ENCODE data around the gene SART1. TPM values are rescaled to one million over a fixed set of nuclear protein-coding genes. Genes with fewer than 3 reads are reported as not detected.

Gene SART1
- total and polyA plus RNA-seq, 4 donors, result 13.6 to 24.3 (median 15.1) TPM

GRCh38 chr11:66002648-66003225 lies 41.2 kb downstream of the SART1 start:
- Histone ChIP-seq H3K27ac (ENCODE audit: low read depth in 1 of 2, low read length in 2 of 2) (peak overlapping the region; percentile 88 to 97), H3K36me3 (ENCODE audit: control insufficient read depth in 4 of 4, insufficient read depth in 3 of 4, low read depth in 1 of 4, low read length in 3 of 4) (peaks cover 2 to 34% (median 26%) of the 10 kb centered on the region in 4 donors), H3K27me3 (ENCODE audit: control insufficient read depth in 4 of 4, insufficient read depth in 4 of 4, low read length in 3 of 4) (no peaks in the 10 kb centered on the region), H3K4me1 (ENCODE audit: control insufficient read depth in 4 of 4, insufficient read depth in 4 of 4, low read length in 3 of 4) (peaks cover 4 to 30% (median 21%) of the 10 kb centered on the region in 4 donors), H3K9me3 (ENCODE audit: control insufficient read depth in 4 of 4, low read length in 3 of 4) (no peaks in the 10 kb centered on the region), H3K4me3 (ENCODE audit: low read depth in 1 of 3, low read length in 3 of 3) (peak overlapping the region; percentile 77 to 97 (median 92)), H3K9ac (ENCODE audit: low read depth in 1 of 2, low read length in 2 of 2) (peak overlapping the region; percentile 3 to 30)
- TF ChIP-seq HNF4G (IDR thresholded peaks at IDR 0.05) (no peak), ATF3 (IDR thresholded peaks at IDR 0.05) (no peak), HNF4A (conservative IDR thresholded peaks at IDR 0.05) (peak; percentile 28 to 37), RXRA (IDR thresholded peaks at IDR 0.05) (peak in 1 of 2 donors; percentile 13), NR2F2 (IDR thresholded peaks at IDR 0.05) (no peak), SP1 (IDR thresholded peaks at IDR 0.05) (no peak), FOXA1 (IDR thresholded peaks at IDR 0.05) (no peak), YY1 (IDR thresholded peaks at IDR 0.05) (no peak), RAD21 (IDR thresholded peaks at IDR 0.05) (no peak), GABPA (IDR thresholded peaks at IDR 0.05 in 1 of 2, conservative IDR thresholded peaks at IDR 0.05 in 1 of 2) (no peak), JUND (IDR thresholded peaks at IDR 0.05) (no peak), FOXA2 (IDR thresholded peaks at IDR 0.05) (no peak), TAF1 (conservative IDR thresholded peaks at IDR 0.05) (no peak)
- TF ChIP-seq, protein P1, sequence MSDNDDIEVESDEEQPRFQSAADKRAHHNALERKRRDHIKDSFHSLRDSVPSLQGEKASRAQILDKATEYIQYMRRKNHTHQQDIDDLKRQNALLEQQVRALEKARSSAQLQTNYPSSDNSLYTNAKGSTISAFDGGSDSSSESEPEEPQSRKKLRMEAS (IDR thresholded peaks at IDR 0.05), result no peak
- TF ChIP-seq, protein P2, sequence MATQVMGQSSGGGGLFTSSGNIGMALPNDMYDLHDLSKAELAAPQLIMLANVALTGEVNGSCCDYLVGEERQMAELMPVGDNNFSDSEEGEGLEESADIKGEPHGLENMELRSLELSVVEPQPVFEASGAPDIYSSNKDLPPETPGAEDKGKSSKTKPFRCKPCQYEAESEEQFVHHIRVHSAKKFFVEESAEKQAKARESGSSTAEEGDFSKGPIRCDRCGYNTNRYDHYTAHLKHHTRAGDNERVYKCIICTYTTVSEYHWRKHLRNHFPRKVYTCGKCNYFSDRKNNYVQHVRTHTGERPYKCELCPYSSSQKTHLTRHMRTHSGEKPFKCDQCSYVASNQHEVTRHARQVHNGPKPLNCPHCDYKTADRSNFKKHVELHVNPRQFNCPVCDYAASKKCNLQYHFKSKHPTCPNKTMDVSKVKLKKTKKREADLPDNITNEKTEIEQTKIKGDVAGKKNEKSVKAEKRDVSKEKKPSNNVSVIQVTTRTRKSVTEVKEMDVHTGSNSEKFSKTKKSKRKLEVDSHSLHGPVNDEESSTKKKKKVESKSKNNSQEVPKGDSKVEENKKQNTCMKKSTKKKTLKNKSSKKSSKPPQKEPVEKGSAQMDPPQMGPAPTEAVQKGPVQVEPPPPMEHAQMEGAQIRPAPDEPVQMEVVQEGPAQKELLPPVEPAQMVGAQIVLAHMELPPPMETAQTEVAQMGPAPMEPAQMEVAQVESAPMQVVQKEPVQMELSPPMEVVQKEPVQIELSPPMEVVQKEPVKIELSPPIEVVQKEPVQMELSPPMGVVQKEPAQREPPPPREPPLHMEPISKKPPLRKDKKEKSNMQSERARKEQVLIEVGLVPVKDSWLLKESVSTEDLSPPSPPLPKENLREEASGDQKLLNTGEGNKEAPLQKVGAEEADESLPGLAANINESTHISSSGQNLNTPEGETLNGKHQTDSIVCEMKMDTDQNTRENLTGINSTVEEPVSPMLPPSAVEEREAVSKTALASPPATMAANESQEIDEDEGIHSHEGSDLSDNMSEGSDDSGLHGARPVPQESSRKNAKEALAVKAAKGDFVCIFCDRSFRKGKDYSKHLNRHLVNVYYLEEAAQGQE (IDR thresholded peaks at IDR 0.05), result no peak
- under 1% methylated on average over 40 of the region's 40 CpGs for WGBS
- no peak for DNase-seq (ENCODE audit: low spot score)

DNA sequence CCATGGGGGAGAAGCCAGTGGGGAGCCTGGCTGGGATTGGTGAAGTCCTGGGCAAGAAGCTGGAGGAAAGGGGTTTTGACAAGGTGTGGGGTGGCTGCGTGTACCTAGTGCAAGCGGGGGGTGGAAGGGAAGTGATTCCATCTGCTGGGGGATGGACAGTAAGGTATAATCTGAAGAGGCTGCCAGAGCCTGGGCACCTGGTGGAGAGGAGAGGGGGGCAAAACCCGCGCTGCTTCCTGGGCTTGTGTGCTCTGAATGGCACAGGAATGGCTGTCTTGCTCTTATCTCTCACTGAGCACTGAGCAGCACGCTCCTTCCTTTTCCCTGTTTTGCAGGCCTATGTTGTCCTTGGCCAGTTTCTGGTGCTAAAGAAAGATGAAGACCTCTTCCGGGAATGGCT lies 41.8 kb downstream of the SART1 start:
- Histone ChIP-seq H3K4me3 (ENCODE audit: low read depth in 1 of 3, low read length in 3 of 3) (peak overlapping the region; percentile 77 to 97 (median 92)), H3K27me3 (ENCODE audit: control insufficient read depth in 4 of 4, insufficient read depth in 4 of 4, low read length in 3 of 4) (no peaks in the 10 kb centered on the region), H3K36me3 (ENCODE audit: control insufficient read depth in 4 of 4, insufficient read depth in 3 of 4, low read depth in 1 of 4, low read length in 3 of 4) (peaks cover 2 to 29% (median 21%) of the 10 kb centered on the region in 4 donors), H3K9me3 (ENCODE audit: control insufficient read depth in 4 of 4, low read length in 3 of 4) (no peaks in the 10 kb centered on the region), H3K4me1 (ENCODE audit: control insufficient read depth in 4 of 4, insufficient read depth in 4 of 4, low read length in 3 of 4) (peaks cover 4 to 30% (median 21%) of the 10 kb centered on the region in 4 donors), H3K9ac (ENCODE audit: low read depth in 1 of 2, low read length in 2 of 2) (peak overlapping the region in 1 of 2 donors; percentile 30), H3K27ac (ENCODE audit: low read depth in 1 of 2, low read length in 2 of 2) (peak overlapping the region; percentile 88 to 97)
- TF ChIP-seq HNF4G (IDR thresholded peaks at IDR 0.05), result no peak
- TF ChIP-seq FOXA2 (IDR thresholded peaks at IDR 0.05), result no peak
- TF ChIP-seq ZBTB33 (IDR thresholded peaks at IDR 0.05), result no peak
- TF ChIP-seq NR2F2 (IDR thresholded peaks at IDR 0.05), result no peak
- TF ChIP-seq, protein P1 (IDR thresholded peaks at IDR 0.05), result no peak
- no peak for TF ChIP-seq EGR1 (IDR thresholded peaks at IDR 0.05; ENCODE audit: low read depth in 2 of 2)
- no peak for TF ChIP-seq HNF4A (conservative IDR thresholded peaks at IDR 0.05)
- TF ChIP-seq ATF3 (IDR thresholded peaks at IDR 0.05), result no peak
- no peak for TF ChIP-seq RXRA (IDR thresholded peaks at IDR 0.05)
- TF ChIP-seq GABPA (IDR thresholded peaks at IDR 0.05 in 1 of 2, conservative IDR thresholded peaks at IDR 0.05 in 1 of 2), result no peak
- WGBS, result 76% methylated on average over 6 of the region's 6 CpGs
- no peak for DNase-seq (ENCODE audit: low spot score)
